Esophagus muscularis mucosa (tissue), 4 donors: ENCODE results near the gene PTGFRN.

Experiments
- EP300 ChIP-seq: sonication (generic); formaldehyde crosslinking; IDR thresholded peaks from one replicate; pipeline ENCODE4 v1.6.1; 2017; ENCODE audit warnings: antibody characterized with exemption
- POLR2A ChIP-seq: fragments of 450-650 bp; IDR thresholded peaks from one replicate; pipeline ENCODE4 v1.6.1; 2017; ENCODE audit warnings: antibody characterized with exemption, moderate library complexity, mild to moderate bottlenecking, low read depth
- POLR2AphosphoS5 ChIP-seq, 2 donors: sonication (generic); formaldehyde crosslinking; IDR thresholded peaks; one replicate each; pipeline ENCODE4 v1.6.1; 2017; ENCODE audit warnings: antibody characterized with exemption in 2 of 2
- TF ChIP-seq, protein P1 (sequence below), 3 experiments: fragments of 200-600 bp in 2 of 3; fragments of 450-650 bp in 1 of 3; sonication (generic) in 2 of 3; IDR thresholded peaks; one replicate each; pipeline ENCODE4 v1.5.1; 2017 to 2019; ENCODE audit warnings: antibody characterized with exemption in 3 of 3, mild to moderate bottlenecking in 2 of 3, moderate library complexity in 1 of 3

DNA sequence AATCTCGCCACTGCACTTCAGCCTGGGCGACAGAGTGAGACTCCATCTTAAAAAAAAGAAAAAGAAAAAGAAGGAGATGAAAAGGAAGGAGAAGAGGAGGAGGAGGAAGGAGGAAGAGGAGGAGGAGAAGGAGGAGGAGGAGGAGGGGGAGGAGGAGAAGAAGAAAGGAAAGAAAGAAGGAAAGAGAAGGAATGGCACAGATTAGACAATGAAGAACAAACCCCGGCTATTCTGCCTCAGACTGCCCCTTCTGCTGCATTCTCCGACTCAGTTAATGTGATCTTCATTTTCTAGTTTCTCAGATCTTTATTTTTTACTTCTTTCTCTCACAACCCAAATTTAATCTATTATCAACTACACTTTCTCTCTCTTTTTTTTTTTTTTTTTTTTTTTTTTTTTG lies 40.1 kb upstream of the PTGFRN start:
- TF ChIP-seq, protein P1, sequence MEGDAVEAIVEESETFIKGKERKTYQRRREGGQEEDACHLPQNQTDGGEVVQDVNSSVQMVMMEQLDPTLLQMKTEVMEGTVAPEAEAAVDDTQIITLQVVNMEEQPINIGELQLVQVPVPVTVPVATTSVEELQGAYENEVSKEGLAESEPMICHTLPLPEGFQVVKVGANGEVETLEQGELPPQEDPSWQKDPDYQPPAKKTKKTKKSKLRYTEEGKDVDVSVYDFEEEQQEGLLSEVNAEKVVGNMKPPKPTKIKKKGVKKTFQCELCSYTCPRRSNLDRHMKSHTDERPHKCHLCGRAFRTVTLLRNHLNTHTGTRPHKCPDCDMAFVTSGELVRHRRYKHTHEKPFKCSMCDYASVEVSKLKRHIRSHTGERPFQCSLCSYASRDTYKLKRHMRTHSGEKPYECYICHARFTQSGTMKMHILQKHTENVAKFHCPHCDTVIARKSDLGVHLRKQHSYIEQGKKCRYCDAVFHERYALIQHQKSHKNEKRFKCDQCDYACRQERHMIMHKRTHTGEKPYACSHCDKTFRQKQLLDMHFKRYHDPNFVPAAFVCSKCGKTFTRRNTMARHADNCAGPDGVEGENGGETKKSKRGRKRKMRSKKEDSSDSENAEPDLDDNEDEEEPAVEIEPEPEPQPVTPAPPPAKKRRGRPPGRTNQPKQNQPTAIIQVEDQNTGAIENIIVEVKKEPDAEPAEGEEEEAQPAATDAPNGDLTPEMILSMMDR (IDR thresholded peaks at IDR 0.05): no peak
- TF ChIP-seq EP300: no peak
- TF ChIP-seq POLR2A: no peak
- no peak for TF ChIP-seq POLR2AphosphoS5 (IDR thresholded peaks at IDR 0.05)
